Stimulated activated CD4-positive, alpha-beta T cell treated with anti-CD3 and anti-CD28 coated beads, Interleukin-1b, Interleukin-23, amount 100 ng/mL, for 24 hours (primary cell): ENCODE results near the gene ARFGAP3.

Experiments
- DNase-seq, 4 experiments: peaks; one replicate each; pipeline ENCODE4 v3.0.0-alpha.2; 2020; ENCODE audit warnings: low read depth in 4 of 4, low spot score in 1 of 4

The ARFGAP3 gene

GRCh38 chr22:42884616-42885375 is 27.7 kb upstream of the ARFGAP3 start:
- no peak for DNase-seq

GRCh38 chr22:42883970-42884369 is 26.9 kb upstream of the ARFGAP3 start:
- no peak for DNase-seq

- DNase-seq: no peak
These were observed 26.0 kb upstream of the ARFGAP3 start for GRCh38 chr22:42883121-42883520.

GRCh38 chr22:42881982-42882656 is 25.0 kb upstream of the ARFGAP3 start:
- DNase-seq: no peak

GRCh38 chr22:42881298-42881697 is 24.2 kb upstream of the ARFGAP3 start:
- no peak for DNase-seq

GRCh38 chr22:42880815-42881214 is 23.7 kb upstream of the ARFGAP3 start:
- DNase-seq: no peak

GRCh38 chr22:42879371-42880021 is 22.4 kb upstream of the ARFGAP3 start:
- no peak for DNase-seq

- no peak for DNase-seq
These were observed 21.7 kb upstream of the ARFGAP3 start for GRCh38 chr22:42878561-42879305.

- no peak for DNase-seq
These were observed 20.7 kb upstream of the ARFGAP3 start for GRCh38 chr22:42877597-42878340.

GRCh38 chr22:42877158-42877557 is 20.1 kb upstream of the ARFGAP3 start:
- DNase-seq: no peak

- DNase-seq: no peak
These were observed 19.0 kb upstream of the ARFGAP3 start for GRCh38 chr22:42876041-42876440.

- DNase-seq: no peak
These were observed 16.9 kb upstream of the ARFGAP3 start for GRCh38 chr22:42874010-42874409.

GRCh38 chr22:42873356-42873755 is 16.3 kb upstream of the ARFGAP3 start:
- no peak for DNase-seq

GRCh38 chr22:42872821-42873220 is 15.7 kb upstream of the ARFGAP3 start:
- DNase-seq: no peak

- no peak for DNase-seq
These were observed 14.3 kb upstream of the ARFGAP3 start for GRCh38 chr22:42871146-42872050.

- DNase-seq: no peak
These were observed 12.9 kb upstream of the ARFGAP3 start for GRCh38 chr22:42869888-42870480.

- DNase-seq: no peak
These were observed 12.4 kb upstream of the ARFGAP3 start for GRCh38 chr22:42869463-42869862.

- DNase-seq: no peak
These were observed 11.7 kb upstream of the ARFGAP3 start for GRCh38 chr22:42868751-42869251.

- no peak for DNase-seq
These were observed 9.0 kb upstream of the ARFGAP3 start for GRCh38 chr22:42866100-42866499.
